ENCODE results near the gene ZBTB3. TPM values are rescaled to one million over a fixed set of nuclear protein-coding genes. Genes with fewer than 3 reads are reported as not detected.

The ZBTB3 gene
- total and polyA plus RNA-seq, 2 of the 13 experiments (the other 11 are each of a cell fraction or from before 2014, with no cell fraction given): 3.4 to 5.2 TPM

DNA sequence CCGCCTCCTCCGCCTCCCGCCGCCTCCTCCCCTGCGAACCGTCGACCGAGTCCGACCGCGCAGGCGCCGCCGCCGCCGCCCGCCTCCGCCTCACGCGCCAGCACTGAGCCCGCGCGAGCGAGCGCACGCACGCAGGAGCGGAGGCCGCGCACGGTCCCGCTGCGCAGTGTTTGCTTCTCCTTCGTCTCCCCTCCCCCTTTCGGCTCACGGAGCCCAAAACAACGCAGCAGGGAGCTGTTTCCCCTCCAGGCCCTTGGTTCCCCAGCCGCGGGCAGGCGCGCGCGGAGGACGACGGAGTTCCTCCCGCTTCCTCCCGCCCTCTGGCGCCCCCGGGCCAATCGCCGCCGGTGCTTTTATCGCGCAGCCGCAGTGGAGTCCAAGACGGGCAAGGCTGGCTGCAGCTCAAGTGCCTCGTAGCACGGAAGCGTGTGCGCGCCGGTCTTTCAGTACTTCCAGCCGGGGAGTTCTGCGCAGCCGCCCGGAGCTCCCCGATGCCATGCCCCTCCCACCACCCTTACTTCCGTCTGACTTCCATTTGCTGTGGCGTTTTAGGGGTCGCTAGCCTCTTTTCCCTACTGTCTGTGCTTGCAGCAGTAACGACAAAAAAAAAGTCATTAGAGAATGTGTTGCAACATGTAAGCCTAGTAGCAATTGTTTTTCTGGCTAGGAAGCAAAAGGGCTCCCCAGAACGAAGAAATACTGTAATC, 26.6 kb downstream of the ZBTB3 start, which contains the start of gene HNRNPUL2 (continued):
- no peak for TF ChIP-seq FOXA1 (IDR thresholded peaks at IDR 0.05)
- TF ChIP-seq FOXA1 (CRISPR knock-in tag; IDR thresholded peaks at IDR 0.05): 0 out of 2 replicates have a peak, but pooled peaks have one; percentile 19
- peak; percentile 85; the same call in 1 of the 2 replicates for TF ChIP-seq ZNF543 (CRISPR knock-in tag; IDR thresholded peaks at IDR 0.05)
- TF ChIP-seq ZBTB33 (CRISPR knock-in tag; IDR thresholded peaks at IDR 0.05): no peak
- peak; percentile 84 for TF ChIP-seq ZSCAN9 (CRISPR knock-in tag; IDR thresholded peaks at IDR 0.05; ENCODE audit: borderline replicate concordance)
- peak; percentile 48; the same call in 1 of the 2 replicates for TF ChIP-seq ZNF468 (CRISPR knock-in tag; IDR thresholded peaks at IDR 0.05)
- peak; percentile 42 for TF ChIP-seq FOXJ3 (CRISPR knock-in tag; IDR thresholded peaks at IDR 0.05; ENCODE audit: borderline replicate concordance)
- no peak for TF ChIP-seq U2AF1 (optimal IDR thresholded peaks at IDR 0.05; ENCODE audit: low read depth, low read length)
- TF ChIP-seq ZNF10 (CRISPR knock-in tag; IDR thresholded peaks at IDR 0.05; ENCODE audit: borderline replicate concordance, low read depth): no peak
- peak; percentile 95; the same call in 1 of the 2 replicates for TF ChIP-seq NFAT5 (CRISPR knock-in tag; IDR thresholded peaks at IDR 0.05)
- TF ChIP-seq, protein P1, sequence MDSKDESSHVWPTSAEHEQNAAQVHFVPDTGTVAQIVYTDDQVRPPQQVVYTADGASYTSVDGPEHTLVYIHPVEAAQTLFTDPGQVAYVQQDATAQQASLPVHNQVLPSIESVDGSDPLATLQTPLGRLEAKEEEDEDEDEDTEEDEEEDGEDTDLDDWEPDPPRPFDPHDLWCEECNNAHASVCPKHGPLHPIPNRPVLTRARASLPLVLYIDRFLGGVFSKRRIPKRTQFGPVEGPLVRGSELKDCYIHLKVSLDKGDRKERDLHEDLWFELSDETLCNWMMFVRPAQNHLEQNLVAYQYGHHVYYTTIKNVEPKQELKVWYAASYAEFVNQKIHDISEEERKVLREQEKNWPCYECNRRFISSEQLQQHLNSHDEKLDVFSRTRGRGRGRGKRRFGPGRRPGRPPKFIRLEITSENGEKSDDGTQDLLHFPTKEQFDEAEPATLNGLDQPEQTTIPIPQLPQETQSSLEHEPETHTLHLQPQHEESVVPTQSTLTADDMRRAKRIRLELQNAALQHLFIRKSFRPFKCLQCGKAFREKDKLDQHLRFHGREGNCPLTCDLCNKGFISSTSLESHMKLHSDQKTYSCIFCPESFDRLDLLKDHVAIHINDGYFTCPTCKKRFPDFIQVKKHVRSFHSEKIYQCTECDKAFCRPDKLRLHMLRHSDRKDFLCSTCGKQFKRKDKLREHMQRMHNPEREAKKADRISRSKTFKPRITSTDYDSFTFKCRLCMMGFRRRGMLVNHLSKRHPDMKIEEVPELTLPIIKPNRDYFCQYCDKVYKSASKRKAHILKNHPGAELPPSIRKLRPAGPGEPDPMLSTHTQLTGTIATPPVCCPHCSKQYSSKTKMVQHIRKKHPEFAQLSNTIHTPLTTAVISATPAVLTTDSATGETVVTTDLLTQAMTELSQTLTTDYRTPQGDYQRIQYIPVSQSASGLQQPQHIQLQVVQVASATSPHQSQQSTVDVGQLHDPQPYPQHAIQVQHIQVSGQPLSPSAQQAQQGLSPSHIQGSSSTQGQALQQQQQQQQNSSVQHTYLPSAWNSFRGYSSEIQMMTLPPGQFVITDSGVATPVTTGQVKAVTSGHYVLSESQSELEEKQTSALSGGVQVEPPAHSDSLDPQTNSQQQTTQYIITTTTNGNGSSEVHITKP (CRISPR knock-in tag; IDR thresholded peaks at IDR 0.05; ENCODE audit: low read depth): no peak; the same call in 1 of the 2 replicates
- TF ChIP-seq, protein P2, sequence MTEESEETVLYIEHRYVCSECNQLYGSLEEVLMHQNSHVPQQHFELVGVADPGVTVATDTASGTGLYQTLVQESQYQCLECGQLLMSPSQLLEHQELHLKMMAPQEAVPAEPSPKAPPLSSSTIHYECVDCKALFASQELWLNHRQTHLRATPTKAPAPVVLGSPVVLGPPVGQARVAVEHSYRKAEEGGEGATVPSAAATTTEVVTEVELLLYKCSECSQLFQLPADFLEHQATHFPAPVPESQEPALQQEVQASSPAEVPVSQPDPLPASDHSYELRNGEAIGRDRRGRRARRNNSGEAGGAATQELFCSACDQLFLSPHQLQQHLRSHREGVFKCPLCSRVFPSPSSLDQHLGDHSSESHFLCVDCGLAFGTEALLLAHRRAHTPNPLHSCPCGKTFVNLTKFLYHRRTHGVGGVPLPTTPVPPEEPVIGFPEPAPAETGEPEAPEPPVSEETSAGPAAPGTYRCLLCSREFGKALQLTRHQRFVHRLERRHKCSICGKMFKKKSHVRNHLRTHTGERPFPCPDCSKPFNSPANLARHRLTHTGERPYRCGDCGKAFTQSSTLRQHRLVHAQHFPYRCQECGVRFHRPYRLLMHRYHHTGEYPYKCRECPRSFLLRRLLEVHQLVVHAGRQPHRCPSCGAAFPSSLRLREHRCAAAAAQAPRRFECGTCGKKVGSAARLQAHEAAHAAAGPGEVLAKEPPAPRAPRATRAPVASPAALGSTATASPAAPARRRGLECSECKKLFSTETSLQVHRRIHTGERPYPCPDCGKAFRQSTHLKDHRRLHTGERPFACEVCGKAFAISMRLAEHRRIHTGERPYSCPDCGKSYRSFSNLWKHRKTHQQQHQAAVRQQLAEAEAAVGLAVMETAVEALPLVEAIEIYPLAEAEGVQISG (CRISPR knock-in tag; IDR thresholded peaks at IDR 0.05): peak; percentile 88
